Activated naive CD4-positive, alpha-beta T cell treated with Interleukin-2 at 50 U/mL for 16 hours (primary cell): ENCODE measurements around the gene DDX10.
"Not testable (repeated sequence)": the region's sequence is repeated elsewhere in the genome, so short reads cannot be mapped to it uniquely, and the experiment has no call there.

Experiments
- DNase-seq: peaks from one replicate; pipeline ENCODE4 v3.0.0-alpha.2; 2020

The DDX10 gene

DNA sequence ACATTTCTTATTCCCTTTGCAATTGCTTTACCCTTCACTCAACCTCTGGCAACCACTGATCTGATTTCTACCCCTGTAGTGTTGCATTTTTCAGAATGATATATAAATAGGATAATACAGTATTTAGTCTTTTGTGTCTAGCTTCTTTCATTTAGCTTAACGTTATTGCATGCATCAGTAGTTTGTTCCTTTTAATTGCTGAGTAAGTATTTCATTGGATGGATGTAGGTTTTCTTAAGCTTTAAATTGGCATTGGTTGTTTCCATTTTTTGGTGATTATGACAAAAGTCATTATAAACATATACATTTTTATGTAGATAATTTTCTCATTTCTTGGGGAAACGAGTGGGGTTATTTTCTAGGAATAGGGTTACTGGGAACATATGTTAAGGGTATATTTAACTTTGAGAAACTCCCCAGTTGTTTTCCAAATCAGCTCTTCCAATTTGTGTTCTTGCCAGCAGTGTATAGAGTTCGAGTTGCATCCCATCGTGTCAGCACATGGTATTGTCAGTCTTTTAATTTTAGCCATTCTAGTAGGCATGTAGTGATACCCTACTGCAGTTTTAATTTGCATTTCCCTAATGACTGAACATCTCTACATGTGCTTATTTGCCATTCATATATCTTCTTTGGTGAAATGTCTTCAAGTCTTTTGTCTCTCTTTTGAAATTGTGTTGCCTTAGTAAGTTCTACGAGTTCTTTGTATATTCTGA is 60.3 kb downstream of the DDX10 start:
- DNase-seq, result no peak

DNA sequence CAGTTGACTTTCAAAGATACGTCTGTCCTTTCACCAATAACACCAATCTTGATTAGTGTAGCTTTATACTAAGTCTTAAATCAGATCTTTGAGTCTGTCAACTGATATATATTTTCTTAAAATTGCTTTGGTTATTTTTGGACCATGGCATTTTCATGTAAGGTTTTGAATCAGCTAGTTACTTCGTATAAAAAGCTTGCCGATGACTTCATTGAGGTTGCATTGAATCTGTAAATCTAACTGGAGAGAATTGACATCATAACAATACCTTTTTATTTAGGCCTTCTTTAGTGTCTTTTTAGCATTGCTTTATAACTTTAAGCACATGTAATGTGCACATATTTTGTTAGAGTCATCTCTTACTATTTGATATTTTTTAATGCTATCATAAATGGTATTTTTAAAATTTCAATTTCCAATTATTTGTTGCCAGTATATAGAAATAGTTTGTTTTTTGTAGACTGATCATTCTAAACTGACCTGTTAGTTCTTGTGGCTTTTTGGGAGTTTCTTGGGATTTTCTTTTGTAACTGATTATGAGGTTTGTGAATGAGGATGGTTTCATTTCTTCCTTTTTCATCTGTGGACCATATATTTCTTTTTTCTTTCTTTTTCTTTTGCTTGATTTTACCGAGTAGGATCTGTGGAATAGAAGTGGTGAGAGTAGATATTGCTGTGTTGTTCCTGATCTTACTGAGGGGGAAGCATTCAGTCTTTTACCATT is 61.4 kb downstream of the DDX10 start:
- DNase-seq, result no peak

DNA sequence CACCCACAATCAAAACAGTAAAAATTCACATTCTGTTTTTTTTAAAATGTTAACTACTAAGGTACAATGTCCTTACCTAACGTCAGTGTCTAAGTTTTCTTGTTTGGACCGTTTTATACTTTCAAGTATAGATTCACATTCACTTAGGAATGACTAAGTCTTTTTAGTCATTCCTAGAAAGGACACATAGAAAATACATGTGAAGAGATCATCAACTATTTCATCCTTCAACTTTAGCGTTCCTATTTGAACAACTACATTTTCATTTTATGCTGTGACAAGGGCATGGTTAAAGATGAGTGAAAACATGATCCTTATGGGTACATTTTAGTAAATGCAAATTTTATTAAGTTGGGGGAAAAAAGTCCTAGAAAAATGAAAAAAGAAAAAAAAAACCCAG is 62.8 kb downstream of the DDX10 start:
- DNase-seq, result no peak

DNA sequence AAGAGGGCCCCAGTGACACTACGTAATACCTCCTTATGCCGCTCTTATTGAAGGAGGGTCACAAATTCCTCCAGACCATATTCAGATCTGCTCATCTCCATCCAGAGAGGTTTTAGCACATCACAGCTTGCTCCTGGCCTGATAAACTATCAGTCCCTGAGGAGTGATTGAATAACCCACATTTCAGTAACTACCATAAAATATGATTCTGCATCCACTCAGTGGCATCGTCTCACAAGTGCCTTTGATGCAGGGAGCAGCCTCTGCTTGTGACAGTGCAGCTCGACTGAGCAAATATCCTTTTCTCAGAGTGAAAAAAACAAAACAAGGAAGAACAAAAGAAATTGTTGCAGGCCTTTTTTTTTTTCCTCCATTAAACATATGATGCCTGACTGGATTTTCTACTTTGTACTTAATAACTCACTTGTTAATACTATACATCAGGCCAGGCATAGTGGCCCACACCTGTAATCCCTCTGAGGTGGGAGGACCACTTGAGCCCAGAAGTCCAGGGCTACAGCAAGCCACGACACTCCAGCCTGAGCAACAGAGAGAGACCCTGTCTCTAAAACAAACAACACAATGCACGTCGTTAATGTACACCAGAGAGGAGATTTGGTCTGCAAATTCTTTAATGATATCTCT is 64.5 kb downstream of the DDX10 start:
- DNase-seq, result no peak

DNA sequence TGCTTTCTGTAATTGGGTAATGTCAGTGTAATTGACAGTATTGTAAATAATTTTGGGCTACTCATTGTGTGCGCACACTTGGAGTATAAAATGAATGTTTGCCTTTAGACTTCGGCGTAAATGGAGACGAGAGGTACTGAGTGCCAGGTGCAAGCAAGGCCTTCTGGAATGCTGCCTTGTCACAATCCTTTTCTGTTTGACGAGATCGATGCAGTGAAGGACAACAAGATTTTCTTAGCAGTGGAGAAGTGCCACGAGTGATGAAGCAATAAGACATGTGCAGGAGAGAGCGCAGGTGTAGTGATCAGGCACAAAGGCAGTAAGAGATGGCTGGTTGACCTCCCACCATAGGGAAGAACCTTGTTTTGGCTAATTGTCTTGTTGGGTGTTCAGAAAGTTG is 67.5 kb downstream of the DDX10 start:
- DNase-seq, result no peak

DNA sequence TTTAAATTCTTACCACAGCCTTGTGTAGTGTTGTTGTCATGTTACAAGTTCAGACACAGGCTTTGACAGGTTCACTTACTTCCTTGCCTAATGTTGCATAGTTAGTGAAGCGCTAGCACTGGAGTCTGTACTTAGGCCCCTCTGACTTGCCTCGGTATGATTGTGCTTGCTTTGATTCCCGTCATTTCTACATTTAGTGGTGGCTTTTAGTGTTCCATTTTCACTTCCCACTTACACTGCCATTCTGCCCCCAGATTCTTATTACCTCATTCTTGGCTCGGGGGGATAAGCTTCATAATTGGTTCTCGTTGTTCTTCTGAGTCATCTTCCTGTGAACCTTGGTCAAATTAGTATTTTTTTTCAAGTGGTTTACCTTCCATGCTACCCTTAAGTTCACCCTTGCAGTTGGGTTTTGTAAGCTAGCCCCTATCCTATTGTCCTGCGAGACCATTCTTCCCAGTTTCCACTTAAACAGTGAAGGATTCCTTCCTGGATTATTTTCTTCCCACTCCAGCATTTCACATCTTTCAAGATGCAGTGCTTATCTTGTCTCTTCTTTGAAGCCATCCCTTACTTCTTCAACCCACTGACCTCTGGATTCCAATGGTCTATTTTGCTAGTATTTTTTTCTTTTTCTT is 68.7 kb downstream of the DDX10 start:
- peak; percentile 55 for DNase-seq

DNA sequence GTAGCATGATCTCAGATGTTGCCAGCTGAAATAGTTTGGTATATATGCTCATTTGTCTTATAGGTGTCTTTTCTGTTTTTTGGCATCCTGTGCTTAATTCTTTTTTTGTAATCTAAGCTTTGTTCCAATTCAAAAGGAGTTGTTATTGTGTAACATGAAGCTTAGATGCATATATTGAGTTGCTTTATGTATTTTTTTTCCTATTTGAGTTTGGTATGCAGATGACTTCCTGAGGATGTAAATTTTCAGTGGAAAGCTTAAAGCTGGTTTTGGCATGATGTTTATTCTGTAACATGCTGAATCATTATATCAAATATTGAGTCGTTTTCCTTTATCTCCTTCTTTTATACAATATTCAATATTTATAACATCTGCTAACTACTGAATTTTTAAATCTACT is 69.4 kb downstream of the DDX10 start:
- DNase-seq, result no peak

DNA sequence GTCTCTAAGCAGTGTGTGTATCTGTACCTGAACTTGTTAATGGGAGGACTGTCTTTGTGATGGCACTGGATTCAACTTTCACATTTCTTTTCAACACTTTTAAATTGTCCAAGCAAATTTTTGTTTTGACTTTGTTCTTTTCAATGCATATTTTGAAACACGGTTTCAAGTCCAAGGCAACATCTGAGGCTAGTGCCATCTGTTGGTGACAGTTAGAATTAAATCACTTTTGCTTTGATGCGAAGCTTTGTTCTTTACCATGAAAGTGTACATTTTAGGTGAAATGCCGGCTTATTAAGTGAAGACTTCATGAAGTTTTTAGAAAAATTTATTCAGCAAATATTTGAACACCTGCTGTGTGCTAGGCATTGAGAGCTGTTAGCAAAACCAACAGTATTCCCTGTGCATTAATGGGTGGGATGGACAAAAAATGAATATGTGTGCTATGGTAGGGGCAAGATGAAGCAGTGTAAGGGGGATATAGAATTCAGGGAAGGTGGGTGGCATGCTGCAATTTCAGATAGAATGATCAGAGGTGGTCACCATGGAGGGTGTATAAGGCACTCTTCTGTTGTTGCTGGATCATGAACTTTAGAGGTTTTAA is 70.2 kb downstream of the DDX10 start:
- no peak for DNase-seq

DNA sequence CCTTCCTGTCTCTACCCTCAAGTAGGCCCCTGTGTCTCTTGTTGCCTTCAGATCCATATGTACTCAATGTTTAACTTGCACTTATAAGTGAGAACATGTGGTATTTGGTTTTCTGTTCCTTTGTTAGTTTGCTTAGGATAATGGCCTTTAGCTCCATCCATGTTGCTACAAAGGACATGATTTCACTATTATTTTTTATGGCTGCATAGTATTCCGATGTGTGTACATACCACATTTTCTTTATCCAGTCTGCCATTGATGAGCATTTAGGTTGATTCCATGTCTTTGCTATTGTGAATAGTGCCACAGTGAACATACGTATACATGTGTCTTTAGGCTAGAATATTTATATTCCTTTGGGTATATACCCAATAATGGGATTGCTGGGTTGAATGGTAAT is 75.3 kb downstream of the DDX10 start:
- not testable (repeated sequence) for DNase-seq

DNA sequence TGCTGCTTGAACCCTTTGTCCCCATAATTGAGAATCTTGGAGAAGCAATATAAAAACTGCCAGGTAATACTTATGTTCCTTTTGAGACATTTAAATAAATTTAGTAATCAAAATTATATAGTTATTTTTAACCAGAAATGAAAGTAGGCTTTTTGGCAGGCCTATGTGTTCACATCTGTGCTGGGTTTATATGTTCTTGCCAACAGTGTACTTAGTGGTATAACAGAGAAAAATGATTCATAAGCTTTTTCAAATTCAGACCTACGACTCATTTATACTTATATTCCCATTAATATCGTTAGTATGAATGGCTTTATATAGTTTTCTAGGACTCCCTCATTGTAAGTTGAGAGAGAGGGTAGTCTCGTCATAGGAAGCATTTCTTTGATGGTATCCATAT is 79.0 kb downstream of the DDX10 start:
- no peak for DNase-seq

DNA sequence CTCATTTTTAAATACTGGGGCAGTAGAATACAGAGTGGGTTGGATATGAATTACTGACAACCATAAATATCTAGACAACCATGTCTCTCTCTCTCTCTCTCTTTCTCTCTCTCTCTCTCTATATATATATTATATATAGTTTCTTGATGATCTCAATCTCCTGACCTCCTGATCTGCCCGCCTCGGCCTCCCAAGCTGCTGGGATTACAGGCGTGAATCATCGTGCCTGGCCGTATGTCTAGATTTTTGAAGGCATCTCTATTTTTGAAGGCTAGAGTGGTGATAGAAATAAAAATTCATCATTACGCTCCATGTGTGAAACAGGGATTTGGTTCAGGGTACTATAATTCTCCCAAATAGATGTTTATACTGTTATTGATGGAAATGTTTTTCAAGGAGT is 84.1 kb downstream of the DDX10 start:
- DNase-seq, result no peak

DNA sequence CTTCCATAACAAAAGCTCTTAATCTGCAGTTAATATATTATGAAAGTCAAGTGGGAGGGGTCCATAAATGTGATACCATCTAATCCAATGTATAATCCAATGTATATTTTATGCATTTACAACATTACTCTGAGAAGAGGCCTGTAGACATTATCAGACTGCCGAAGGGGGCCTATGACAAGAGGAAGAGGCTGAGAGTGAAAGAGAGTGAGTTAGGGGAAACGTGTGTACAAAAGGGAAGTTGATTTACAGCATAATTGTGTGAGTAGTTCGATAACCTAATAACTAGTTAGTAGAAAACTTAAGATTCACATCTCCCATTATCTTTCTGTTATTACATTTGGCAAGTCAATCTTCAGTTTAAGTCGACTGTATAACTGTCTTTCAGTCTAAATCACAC is 86.6 kb downstream of the DDX10 start:
- DNase-seq, result no peak

DNA sequence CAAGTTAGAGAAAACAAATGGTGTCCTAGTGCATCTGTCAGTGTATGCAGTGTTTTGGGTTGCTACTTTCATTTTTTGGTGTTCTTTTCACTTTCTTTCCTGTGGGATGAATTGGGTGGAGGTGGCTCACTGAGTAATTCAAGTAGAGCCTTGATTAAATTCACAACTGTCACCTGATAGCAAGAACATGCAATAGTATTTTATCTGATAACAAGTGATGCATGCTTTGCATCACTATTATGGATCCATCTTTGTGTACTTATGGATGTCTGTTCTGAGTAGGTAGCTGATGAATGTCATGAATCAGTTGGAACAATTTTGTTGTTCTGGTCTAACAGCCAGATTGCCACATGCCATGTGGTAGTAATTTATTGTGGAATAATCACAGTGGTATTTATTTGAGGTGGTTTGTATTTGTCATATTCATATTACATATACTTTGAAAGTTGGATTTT is 87.5 kb downstream of the DDX10 start:
- DNase-seq, result no peak

DNA sequence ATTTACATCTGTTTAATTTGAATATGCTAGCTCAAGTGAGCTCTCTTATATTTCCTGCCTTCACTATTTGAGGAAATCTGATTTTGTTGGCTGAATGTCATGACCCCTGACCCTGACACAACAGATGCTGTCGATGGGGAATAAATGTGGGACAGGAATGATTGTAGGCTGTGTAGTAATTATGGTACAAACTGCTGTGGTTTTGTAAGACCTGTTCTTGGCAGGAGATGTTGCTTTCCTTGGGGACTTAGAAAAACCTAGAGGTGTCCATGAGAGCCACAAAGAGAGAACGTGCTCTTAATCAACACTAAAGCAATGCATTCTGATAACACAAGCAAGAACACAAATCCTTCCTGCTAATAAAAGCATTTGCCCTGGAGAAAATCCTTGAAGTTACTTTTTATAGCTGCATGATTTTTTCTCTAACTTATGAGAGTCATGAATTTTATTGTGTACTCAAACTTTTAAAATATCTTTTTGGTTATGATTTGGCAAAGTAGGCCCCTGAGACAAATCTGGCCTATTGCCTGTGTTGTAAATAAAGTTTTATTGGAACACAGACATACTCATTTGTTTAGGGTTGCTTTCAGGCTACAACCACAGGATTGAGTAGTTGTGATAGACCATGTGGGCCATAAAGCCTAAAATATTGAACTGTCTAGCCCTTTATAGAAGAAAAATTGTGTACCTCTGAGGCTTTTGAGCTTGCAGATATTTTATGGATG is 90.2 kb downstream of the DDX10 start:
- no peak for DNase-seq

DNA sequence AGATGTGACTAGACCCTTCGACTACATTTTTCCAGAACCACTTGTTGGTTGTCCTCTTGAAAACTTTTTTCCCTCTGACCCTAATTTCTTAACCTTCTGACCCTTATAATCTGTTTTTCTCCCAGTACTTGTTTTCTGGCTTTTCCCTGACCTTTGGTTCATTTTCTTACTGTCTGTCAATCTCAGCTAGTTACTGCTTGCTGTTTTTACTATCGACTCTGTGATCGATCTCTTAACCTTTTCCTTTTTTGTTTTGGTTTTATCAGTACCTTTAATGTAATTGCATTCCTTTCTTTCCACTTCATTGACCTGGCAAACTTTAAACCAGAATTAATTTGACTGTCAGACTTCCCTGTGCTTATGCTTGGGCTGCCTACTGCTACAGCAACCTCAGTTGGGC is 92.8 kb downstream of the DDX10 start:
- DNase-seq, result no peak

DNA sequence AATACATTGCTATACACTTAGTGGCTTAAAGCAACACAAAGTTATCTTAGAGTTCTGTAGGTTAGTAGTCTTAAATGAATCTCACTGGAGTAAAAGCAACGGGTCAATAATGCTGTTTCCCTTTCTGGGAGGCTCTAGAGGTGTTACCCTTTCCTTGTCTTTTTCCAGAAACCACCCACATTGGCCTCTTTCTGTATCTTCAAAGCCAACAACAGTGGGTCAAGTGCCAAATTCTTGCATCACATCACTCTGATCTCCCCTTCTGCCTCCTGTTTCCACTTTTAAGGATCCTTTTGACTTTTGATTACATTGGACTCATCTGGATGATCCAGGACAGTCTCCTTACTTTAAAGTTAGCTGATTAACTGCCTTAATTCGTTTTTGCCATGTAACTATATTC is 93.6 kb downstream of the DDX10 start:
- DNase-seq, result no peak

DNA sequence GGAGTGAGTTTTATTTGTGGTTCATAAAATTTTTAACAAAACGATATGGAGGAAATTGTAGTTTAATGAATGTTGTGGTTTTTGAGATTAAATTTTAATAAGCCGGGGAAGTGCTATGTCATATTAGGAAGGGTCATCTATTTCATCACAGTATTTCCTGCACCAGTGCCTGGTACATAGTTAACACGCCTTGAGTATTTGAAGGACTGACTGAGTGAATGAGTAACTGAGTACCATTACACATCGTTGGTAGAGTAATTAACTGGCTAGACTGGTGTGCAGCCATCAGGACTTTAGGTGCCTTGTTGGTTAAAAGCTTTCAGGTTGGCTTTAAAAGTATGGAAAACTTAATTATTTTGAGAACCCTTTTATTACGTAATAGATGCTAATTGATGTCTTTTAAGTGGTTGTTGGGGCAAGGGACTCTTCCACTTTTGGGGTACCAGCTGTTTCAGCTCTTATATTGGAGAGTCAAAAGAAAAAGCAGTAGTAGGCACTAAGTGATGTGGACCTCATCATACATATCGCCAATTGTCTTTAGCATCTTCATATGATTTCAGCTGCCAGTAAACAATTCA is 101.8 kb downstream of the DDX10 start:
- no peak for DNase-seq

DNA sequence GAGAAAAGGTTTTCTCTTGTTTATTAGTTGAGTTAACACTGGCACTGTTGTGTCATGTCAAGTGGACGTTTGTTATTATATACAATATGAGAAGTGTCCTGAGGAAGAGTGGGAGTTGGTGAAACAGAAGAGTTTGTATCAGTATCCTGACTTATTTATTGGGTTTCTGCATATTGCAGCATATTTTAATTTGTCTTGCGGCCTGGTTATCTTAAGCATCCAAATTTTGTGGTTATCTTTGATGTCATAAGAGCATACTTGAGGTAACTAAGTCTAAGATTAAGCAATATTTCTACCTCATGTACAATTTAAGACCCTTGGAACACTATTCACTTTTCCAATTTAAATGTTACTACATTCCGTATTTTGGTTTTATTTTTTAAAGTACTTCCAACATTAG is 103.5 kb downstream of the DDX10 start:
- no peak for DNase-seq

DNA sequence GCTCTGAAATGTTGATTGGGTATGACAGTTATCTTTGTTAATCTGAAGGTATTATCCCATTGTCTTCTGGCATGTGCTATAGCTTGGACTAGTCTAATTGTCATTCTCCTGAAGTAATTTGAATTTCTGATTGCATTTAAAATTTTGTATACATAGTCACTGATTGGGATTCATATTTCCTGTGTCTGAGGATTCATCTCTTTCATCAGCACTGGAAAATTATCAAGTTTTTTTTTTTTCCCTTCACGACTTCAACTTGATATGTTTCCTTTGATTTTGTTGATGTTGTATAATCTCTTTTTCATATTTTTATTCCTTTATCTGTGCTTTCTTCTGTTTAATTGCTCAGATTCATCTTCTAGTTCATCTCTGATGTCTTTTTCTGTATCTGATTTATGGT is 104.1 kb downstream of the DDX10 start:
- no peak for DNase-seq

DNA sequence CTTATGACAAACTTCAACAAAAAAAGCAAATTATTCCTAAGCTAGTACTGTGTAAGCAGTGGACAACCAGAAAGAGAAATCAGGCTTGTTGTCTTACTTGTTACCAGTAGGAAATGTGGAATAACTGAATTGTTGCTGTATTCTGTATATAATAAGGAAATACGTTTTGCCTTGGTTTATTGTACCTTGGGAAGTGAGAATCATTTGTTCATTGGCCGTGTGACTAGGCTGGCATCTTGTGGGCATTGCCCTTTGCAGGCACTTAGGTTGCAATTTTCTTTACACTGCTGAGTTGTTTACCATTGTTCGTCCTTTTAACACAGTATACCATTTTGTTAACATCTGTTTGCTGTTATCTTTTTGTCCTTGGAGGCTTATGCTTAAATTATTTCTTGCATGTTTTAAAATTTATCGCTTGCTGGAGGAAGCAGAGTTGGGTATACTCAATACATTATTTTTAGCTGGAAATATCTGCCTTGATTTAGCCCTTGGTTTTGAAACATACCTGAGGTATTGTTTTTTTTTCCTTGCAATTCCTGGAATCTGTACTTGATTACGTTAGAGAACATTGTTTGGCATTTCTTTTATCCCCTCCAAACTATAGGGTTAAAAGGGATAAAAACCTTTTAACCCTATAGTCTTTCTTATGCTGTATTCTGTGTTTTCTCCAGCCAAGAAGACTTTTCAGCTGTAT is 109.3 kb downstream of the DDX10 start:
- DNase-seq, result no peak

DNA sequence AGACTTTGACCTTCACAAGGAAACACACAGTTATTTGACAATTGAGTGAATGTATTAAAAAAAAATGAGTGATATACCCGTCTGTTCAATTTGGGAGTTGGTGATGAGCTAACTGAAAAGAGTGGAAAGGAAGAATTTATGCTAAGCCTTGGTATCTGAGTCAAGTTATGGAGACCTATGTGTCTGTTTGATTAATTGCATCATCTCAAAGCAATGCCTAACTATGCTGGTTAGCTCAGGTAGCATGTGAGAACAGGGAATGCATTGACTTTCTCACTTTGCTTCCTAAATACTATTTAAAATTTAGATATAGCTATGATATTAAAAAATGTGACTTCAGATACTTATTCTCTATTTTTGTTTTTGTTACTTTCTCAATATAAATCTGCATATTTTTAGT is 110.5 kb downstream of the DDX10 start:
- DNase-seq, result no peak

DNA sequence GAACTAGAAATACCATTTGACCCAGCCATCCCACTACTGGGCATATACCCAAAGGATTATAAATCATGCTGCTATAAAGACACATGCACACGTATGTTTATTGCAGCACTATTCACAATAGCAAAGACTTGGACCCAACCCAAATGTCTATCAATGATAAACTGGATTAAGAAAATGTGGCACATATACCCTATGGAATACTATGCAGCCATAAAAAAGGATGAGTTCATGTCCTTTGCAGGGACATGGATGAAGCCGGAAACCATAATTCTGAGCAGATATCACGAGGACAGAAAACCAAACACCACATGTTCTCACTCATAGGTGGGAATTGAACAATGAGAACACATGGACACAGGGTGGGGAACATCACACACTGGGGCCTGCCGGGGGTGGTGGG is 114.3 kb downstream of the DDX10 start:
- not testable (repeated sequence) for DNase-seq
